Stimulated activated CD4-positive, alpha-beta T cell treated with anti-CD3 and anti-CD28 coated beads, TNF-alpha, amount 100 ng/mL, for 4 hours (primary cell): Measurements from ENCODE around the gene LNX2.

ENCODE experiments used
- DNase-seq, 3 experiments: peaks; one replicate each; pipeline ENCODE4 v3.0.0-alpha.2; 2020; ENCODE audit warnings: low read depth in 3 of 3

LNX2 gene

GRCh38 chr13:27504868-27505194 is 115.5 kb downstream of the LNX2 start:
- DNase-seq: no peak

- DNase-seq: no peak
Measured at GRCh38 chr13:27504128-27504867, 116.0 kb downstream of the LNX2 start.

GRCh38 chr13:27500806-27501534 is 119.4 kb downstream of the LNX2 start:
- DNase-seq: no peak

- no peak for DNase-seq
Measured at GRCh38 chr13:27497563-27498230, 122.6 kb downstream of the LNX2 start.

GRCh38 chr13:27496536-27497273 is 123.6 kb downstream of the LNX2 start:
- DNase-seq: no peak

- DNase-seq: no peak
Measured at GRCh38 chr13:27496006-27496405, 124.3 kb downstream of the LNX2 start.
